HEK293 (cell line): ENCODE data around the gene ZNF287.
A peak's percentile ranks its signal among the peaks of the same experiment; 100 is the strongest.

ENCODE experiments used
- CTCF ChIA-PET: fragments of 350-600 bp; formaldehyde crosslinking; extraction: SDS; loops from one replicate; lab custom pipeline; 2021; ENCODE audit warnings: antibody characterized with exemption; lab: Yijun Ruan, JAX
- POLR2A ChIA-PET: fragments of 300-600 bp; formaldehyde crosslinking; extraction: SDS; loops from one replicate; lab custom pipeline; 2020; ENCODE audit warnings: antibody characterized with exemption, inconsistent platforms; lab: Yijun Ruan, JAX
- H3K27ac ChIP-seq: fragments of 200-500 bp; sonication (Bioruptor generic); 2 replicates; pipeline ENCODE4 v1.5.1; 2014; ENCODE audit warnings: low read depth, low read length, control low read depth, inconsistent platforms; ENCODE audit errors: extremely low read depth
- H3K36me3 ChIP-seq, 2 experiments: fragments of 200-500 bp in 1 of 2; sonication (Bioruptor generic) in 1 of 2; 1 replicate in 1 of 2; 2 replicates in 1 of 2; pipeline ENCODE4 v1.5.1; 2014 to 2017; ENCODE audit warnings: inconsistent platforms in 2 of 2, low read length in 2 of 2; ENCODE audit not compliant: control insufficient read depth in 2 of 2, insufficient read depth in 1 of 2
- H3K4me1 ChIP-seq: fragments of 200-500 bp; sonication (Bioruptor generic); 2 replicates; pipeline ENCODE4 v1.5.1; 2014; ENCODE audit warnings: mild to moderate bottlenecking, low read length, inconsistent platforms; ENCODE audit not compliant: control insufficient read depth, insufficient read depth
- H3K4me3 ChIP-seq: 2 replicates; pipeline ENCODE4 v1.5.1; 2011; ENCODE audit warnings: low read depth, mild to moderate bottlenecking, control low read depth, low read length, moderate library complexity
- H3K9me3 ChIP-seq: fragments of 200-500 bp; sonication (Bioruptor generic); 2 replicates; pipeline ENCODE4 v1.5.1; 2014; ENCODE audit warnings: low read depth, low read length, inconsistent platforms; ENCODE audit not compliant: control insufficient read depth, insufficient read depth
- OSR2 ChIP-seq: fragments of 450-650 bp; formaldehyde crosslinking; IDR thresholded peaks from 2 replicates; pipeline ENCODE4 v1.5.1; 2016; ENCODE audit warnings: missing biosample characterization, missing genetic modification characterization
- TCF7L2 ChIP-seq: IDR thresholded peaks from 2 replicates; pipeline ENCODE4 v1.6.1; 2011; ENCODE audit warnings: low read depth, mild to moderate bottlenecking, inconsistent platforms, low read length, moderate library complexity, borderline replicate concordance
- WT1 ChIP-seq: fragments of 450-650 bp; formaldehyde crosslinking; IDR thresholded peaks from 2 replicates; pipeline ENCODE4 v1.5.1; 2016; ENCODE audit warnings: missing biosample characterization, missing genetic modification characterization
- YY1 ChIP-seq: fragments of 450-650 bp; formaldehyde crosslinking; IDR thresholded peaks from 2 replicates; pipeline ENCODE4 v1.5.1; 2018; ENCODE audit warnings: missing biosample characterization, missing genetic modification characterization
- ZBTB26 ChIP-seq: fragments of 450-650 bp; formaldehyde crosslinking; optimal IDR thresholded peaks from 2 replicates; pipeline ENCODE3; 2016; ENCODE audit warnings: missing biosample characterization, mild to moderate bottlenecking, missing genetic modification characterization
- ZBTB48 ChIP-seq: fragments of 450-650 bp; formaldehyde crosslinking; IDR thresholded peaks from 2 replicates; pipeline ENCODE4 v1.5.1; 2016; ENCODE audit warnings: missing biosample characterization, missing genetic modification characterization
- ZBTB6 ChIP-seq: fragments of 450-650 bp; formaldehyde crosslinking; IDR thresholded peaks from 2 replicates; pipeline ENCODE4 v1.5.1; 2017; ENCODE audit warnings: missing biosample characterization, missing genetic modification characterization
- ZFHX2 ChIP-seq: fragments of 450-650 bp; formaldehyde crosslinking; conservative IDR thresholded peaks from 2 replicates; pipeline ENCODE4 v1.5.1; 2016; ENCODE audit warnings: missing biosample characterization, missing genetic modification characterization
- ZFP41 ChIP-seq: fragments of 450-650 bp; formaldehyde crosslinking; IDR thresholded peaks from 2 replicates; pipeline ENCODE4 v1.5.1; 2016; ENCODE audit warnings: missing biosample characterization, missing genetic modification characterization, borderline replicate concordance
- ZIC2 ChIP-seq: fragments of 450-650 bp; formaldehyde crosslinking; IDR thresholded peaks from 2 replicates; pipeline ENCODE4 v1.5.1; 2016; ENCODE audit warnings: missing biosample characterization, missing genetic modification characterization
- ZNF140 ChIP-seq: fragments of 450-650 bp; formaldehyde crosslinking; IDR thresholded peaks from 2 replicates; pipeline ENCODE4 v1.5.1; 2016; ENCODE audit warnings: missing biosample characterization, missing genetic modification characterization
- ZNF248 ChIP-seq: fragments of 450-650 bp; formaldehyde crosslinking; IDR thresholded peaks from 2 replicates; pipeline ENCODE4 v1.5.1; 2017; ENCODE audit warnings: missing biosample characterization, missing genetic modification characterization
- ZNF501 ChIP-seq: fragments of 450-650 bp; formaldehyde crosslinking; IDR thresholded peaks from 2 replicates; pipeline ENCODE4 v1.5.1; 2016; ENCODE audit warnings: missing biosample characterization, missing genetic modification characterization
- ZNF558 ChIP-seq: fragments of 450-650 bp; formaldehyde crosslinking; IDR thresholded peaks from 2 replicates; pipeline ENCODE4 v1.5.1; 2016; ENCODE audit warnings: missing biosample characterization, missing genetic modification characterization
- ZNF707 ChIP-seq: fragments of 450-650 bp; formaldehyde crosslinking; IDR thresholded peaks from 2 replicates; pipeline ENCODE4 v1.5.1; 2016; ENCODE audit warnings: missing biosample characterization, missing genetic modification characterization
- ZNF777 ChIP-seq: fragments of 450-650 bp; formaldehyde crosslinking; IDR thresholded peaks from 2 replicates; pipeline ENCODE4 v1.5.1; 2017; ENCODE audit warnings: missing biosample characterization, missing genetic modification characterization, borderline replicate concordance
- ZSCAN23 ChIP-seq: fragments of 450-650 bp; formaldehyde crosslinking; IDR thresholded peaks from 2 replicates; pipeline ENCODE4 v1.5.1; 2016; ENCODE audit warnings: missing biosample characterization, missing genetic modification characterization
- TF ChIP-seq, protein P1 (sequence below): fragments of 450-650 bp; formaldehyde crosslinking; IDR thresholded peaks from 2 replicates; pipeline ENCODE4 v1.5.1; 2016; ENCODE audit warnings: missing biosample characterization, missing genetic modification characterization
- TF ChIP-seq, protein P2 (sequence below): fragments of 450-650 bp; formaldehyde crosslinking; IDR thresholded peaks from 2 replicates; pipeline ENCODE4 v1.5.1; 2016; ENCODE audit warnings: missing biosample characterization, missing genetic modification characterization

Gene ZNF287

GRCh38 chr17:16589097-16589969 is 20.3 kb upstream of the ZNF287 start (continued):
- TF ChIP-seq ZBTB6 (tag by site-specific recombination) (no peak), ZSCAN23 (no peak), ZNF140 (tag by site-specific recombination) (no peak), ZNF501 (no peak), ZNF707 (tag by site-specific recombination) (no peak), ZIC2 (tag by site-specific recombination) (peak; percentile 8; the same call in 1 of the 2 replicates), ZNF248 (tag by site-specific recombination) (no peak), ZFP41 (tag by site-specific recombination) (no peak), YY1 (tag by site-specific recombination) (0 out of 2 replicates have a peak, but pooled peaks have one; percentile 22), WT1 (tag by site-specific recombination) (no peak), ZFHX2 (tag by site-specific recombination) (no peak), TCF7L2 (no peak), ZBTB48 (tag by site-specific recombination) (peak; percentile 74), ZNF777 (tag by site-specific recombination) (peak; percentile 67)
- TF ChIP-seq, protein P1, sequence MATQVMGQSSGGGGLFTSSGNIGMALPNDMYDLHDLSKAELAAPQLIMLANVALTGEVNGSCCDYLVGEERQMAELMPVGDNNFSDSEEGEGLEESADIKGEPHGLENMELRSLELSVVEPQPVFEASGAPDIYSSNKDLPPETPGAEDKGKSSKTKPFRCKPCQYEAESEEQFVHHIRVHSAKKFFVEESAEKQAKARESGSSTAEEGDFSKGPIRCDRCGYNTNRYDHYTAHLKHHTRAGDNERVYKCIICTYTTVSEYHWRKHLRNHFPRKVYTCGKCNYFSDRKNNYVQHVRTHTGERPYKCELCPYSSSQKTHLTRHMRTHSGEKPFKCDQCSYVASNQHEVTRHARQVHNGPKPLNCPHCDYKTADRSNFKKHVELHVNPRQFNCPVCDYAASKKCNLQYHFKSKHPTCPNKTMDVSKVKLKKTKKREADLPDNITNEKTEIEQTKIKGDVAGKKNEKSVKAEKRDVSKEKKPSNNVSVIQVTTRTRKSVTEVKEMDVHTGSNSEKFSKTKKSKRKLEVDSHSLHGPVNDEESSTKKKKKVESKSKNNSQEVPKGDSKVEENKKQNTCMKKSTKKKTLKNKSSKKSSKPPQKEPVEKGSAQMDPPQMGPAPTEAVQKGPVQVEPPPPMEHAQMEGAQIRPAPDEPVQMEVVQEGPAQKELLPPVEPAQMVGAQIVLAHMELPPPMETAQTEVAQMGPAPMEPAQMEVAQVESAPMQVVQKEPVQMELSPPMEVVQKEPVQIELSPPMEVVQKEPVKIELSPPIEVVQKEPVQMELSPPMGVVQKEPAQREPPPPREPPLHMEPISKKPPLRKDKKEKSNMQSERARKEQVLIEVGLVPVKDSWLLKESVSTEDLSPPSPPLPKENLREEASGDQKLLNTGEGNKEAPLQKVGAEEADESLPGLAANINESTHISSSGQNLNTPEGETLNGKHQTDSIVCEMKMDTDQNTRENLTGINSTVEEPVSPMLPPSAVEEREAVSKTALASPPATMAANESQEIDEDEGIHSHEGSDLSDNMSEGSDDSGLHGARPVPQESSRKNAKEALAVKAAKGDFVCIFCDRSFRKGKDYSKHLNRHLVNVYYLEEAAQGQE (tag by site-specific recombination): peak; percentile 37; the same call in 1 of the 2 replicates

DNA sequence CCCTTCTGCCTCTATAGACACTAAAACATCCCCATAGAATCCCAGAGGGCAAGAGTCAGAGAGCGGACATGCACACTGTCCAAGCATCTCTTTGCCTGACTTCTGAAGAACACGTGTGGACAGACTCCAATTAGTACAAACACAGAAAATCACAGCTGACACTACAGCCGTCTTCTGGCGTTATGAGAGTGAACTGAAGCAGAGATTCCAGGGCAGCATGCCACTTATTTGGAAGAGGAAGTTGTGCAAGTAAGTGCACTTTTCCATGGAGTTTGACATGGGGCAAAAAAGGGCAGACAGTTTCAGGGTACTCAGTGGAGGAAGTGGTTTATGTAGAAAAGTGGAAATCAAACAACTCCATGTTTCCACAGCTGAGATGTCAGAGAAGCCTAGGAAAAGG is 16.8 kb upstream of the ZNF287 start:
- CTCF ChIA-PET: interaction anchor here (0.6 to 5.0 kb wide), 6 partner anchors 15 to 135 kb away, joined by 3 to 23 read pairs (median 5); no protein-coding TSS in a partner anchor
- H3K27ac ChIP-seq: no peak overlapping the region
- TF ChIP-seq, protein P2, sequence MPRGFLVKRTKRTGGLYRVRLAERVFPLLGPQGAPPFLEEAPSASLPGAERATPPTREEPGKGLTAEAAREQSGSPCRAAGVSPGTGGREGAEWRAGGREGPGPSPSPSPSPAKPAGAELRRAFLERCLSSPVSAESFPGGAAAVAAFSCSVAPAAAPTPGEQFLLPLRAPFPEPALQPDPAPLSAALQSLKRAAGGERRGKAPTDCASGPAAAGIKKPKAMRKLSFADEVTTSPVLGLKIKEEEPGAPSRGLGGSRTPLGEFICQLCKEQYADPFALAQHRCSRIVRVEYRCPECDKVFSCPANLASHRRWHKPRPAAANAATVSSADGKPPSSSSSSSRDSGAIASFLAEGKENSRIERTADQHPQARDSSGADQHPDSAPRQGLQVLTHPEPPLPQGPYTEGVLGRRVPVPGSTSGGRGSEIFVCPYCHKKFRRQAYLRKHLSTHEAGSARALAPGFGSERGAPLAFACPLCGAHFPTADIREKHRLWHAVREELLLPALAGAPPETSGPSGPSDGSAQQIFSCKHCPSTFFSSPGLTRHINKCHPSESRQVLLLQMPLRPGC (tag by site-specific recombination): no peak
- TF ChIP-seq ZNF558 (no peak), ZFHX2 (tag by site-specific recombination) (no peak), ZBTB26 (tag by site-specific recombination) (no peak), OSR2 (tag by site-specific recombination) (no peak)
- TF ChIP-seq, all 188 proteins: peak for 0
- POLR2A ChIA-PET: no interaction called here
- Histone ChIP-seq H3K9me3 (no peaks in the 10 kb centered on the region), H3K4me3 (no peak overlapping the region), H3K4me1 (no peaks in the 10 kb centered on the region), H3K36me3 (no peaks in the 10 kb centered on the region)
